GM12873 (cell line): ENCODE results near the gene TEKTIP1.

Experiments used
- TF ChIP-seq, protein P1 (sequence below): IDR thresholded peaks from 2 replicates; pipeline ENCODE4 v1.5.1; 2012; ENCODE audit warnings: low read depth, mild to moderate bottlenecking, moderate library complexity, low read length, control low read depth; ENCODE audit not compliant: insufficient read depth; ENCODE audit errors: missing control alignments

Gene TEKTIP1

DNA sequence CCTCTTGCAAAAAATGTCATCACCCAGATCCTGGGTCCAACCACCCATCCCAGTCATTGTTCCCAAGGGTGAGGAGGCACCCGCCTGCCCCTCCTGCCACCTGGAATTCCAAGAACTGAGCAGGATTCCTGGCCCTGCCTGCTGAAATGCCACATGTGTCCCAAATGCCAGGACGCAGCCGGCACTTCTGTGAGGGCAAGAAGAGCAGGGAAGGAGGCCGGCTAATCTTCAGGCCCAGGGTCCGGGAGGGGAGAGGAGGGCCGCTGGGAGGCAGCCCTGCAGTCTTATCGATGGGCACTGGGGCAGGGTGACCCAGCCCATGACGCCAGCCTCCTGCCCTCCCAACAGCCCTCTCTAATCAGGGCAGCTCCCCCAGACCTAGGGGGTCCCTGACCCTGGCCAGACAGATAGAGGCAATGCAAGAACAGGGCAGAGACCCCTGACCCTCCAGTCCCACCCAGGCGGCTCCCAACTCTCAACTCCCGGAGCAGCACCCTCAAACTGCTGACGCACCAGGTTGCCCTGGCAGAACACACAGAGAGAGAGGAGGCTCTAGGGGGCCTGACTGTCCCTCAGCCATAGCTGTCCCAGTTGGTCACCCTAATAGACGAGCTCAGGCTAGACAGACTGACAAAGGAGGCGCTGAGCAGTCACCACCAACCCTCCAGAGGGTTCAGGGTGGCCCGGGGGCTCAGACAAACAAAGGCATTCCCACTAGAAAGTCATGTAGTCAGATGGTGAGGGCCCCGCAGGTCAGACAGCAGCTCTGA lies 16.9 kb downstream of the TEKTIP1 start:
- TF ChIP-seq, protein P1, sequence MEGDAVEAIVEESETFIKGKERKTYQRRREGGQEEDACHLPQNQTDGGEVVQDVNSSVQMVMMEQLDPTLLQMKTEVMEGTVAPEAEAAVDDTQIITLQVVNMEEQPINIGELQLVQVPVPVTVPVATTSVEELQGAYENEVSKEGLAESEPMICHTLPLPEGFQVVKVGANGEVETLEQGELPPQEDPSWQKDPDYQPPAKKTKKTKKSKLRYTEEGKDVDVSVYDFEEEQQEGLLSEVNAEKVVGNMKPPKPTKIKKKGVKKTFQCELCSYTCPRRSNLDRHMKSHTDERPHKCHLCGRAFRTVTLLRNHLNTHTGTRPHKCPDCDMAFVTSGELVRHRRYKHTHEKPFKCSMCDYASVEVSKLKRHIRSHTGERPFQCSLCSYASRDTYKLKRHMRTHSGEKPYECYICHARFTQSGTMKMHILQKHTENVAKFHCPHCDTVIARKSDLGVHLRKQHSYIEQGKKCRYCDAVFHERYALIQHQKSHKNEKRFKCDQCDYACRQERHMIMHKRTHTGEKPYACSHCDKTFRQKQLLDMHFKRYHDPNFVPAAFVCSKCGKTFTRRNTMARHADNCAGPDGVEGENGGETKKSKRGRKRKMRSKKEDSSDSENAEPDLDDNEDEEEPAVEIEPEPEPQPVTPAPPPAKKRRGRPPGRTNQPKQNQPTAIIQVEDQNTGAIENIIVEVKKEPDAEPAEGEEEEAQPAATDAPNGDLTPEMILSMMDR, result no peak

GRCh38 chr19:3556423-3556977 lies 17.5 kb downstream of the TEKTIP1 start:
- TF ChIP-seq, protein P1, result no peak

GRCh38 chr19:3556978-3557460 lies 18.0 kb downstream of the TEKTIP1 start:
- TF ChIP-seq, protein P1, result no peak

GRCh38 chr19:3557461-3558248 lies 18.7 kb downstream of the TEKTIP1 start, which contains the start of gene MFSD12:
Gene MFSD12 (minus strand): TSS chr19:3557586. CDS start chr19:3557403, 183 bp downstream.
- TF ChIP-seq, protein P1, result no peak

GRCh38 chr19:3563709-3564524 lies 24.9 kb downstream of the TEKTIP1 start:
- TF ChIP-seq, protein P1, result no peak

DNA sequence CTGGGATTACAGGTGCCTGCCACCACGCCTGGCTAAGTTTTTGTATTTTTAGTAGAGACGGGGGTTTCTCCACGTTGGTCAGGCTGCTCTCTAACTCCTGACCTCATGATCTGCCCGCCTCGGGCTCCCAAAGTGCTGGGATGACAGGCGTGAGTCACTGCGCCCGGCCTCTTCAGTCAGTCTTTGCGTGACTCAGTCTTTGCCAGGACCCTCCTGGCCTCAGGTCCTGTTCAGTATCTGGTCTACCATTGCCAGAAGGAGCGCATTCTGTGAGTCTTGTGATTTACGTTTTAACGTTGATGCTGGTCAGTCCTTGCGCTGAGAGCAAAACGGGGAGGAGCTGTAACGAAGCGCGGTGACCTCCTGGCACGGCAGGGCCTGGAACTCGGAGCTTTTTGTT lies 26.2 kb downstream of the TEKTIP1 start:
- TF ChIP-seq, protein P1, result no peak
